ENCODE data around the gene PFN2. TPM values are rescaled to one million over a fixed set of nuclear protein-coding genes. Genes with fewer than 3 reads are reported as not detected.
"Not testable (repeated sequence)": the region's sequence is repeated elsewhere in the genome, so short reads cannot be mapped to it uniquely, and the experiment has no call there.

Gene PFN2
- total RNA-seq, 1 donor from 2014 or later: 3.4 TPM

GRCh38 chr3:149954812-149955211 is 15.9 kb downstream of the PFN2 start:
- Mint-ChIP-seq H3K9me3 (no peaks in the 10 kb centered on the region), H3K27ac (no peak overlapping the region), H3K36me3 (ENCODE audit: low read depth) (peaks cover 40% of the 10 kb centered on the region), H3K27me3 (no peaks in the 10 kb centered on the region), H3K4me3 (no peak overlapping the region), H3K4me1 (peaks cover 19% of the 10 kb centered on the region)
- ATAC-seq (ENCODE audit: low read depth) (no peak), DNase-seq (no peak)
- intact Hi-C loops (cut with micrococcal nuclease): no loop called here
- TF ChIP-seq CTCF (IDR thresholded peaks at IDR 0.05): no peak
- ChIA-PET CTCF (interaction anchor here (1.1 kb wide), 1 partner anchor 19 kb away, joined by 4 read pairs; no protein-coding TSS in a partner anchor), POLR2A (no interaction called here)

- Mint-ChIP-seq H3K36me3 (ENCODE audit: low read depth) (peaks cover 61% of the 10 kb centered on the region), H3K9me3 (no peaks in the 10 kb centered on the region), H3K27me3 (no peaks in the 10 kb centered on the region), H3K4me3 (no peak overlapping the region), H3K27ac (no peak overlapping the region), H3K4me1 (peaks cover 19% of the 10 kb centered on the region)
- DNase-seq (no peak), ATAC-seq (ENCODE audit: low read depth) (no peak)
- TF ChIP-seq CTCF (IDR thresholded peaks at IDR 0.05): no peak
- CTCF ChIA-PET: no interaction called here
- POLR2A ChIA-PET: no interaction called here
- intact Hi-C loops (cut with micrococcal nuclease): no loop called here
Observed at GRCh38 chr3:149949181-149949580, 21.5 kb downstream of the PFN2 start.

GRCh38 chr3:149947231-149947630 is 23.5 kb downstream of the PFN2 start:
- Mint-ChIP-seq H3K27ac (no peak overlapping the region), H3K36me3 (ENCODE audit: low read depth) (peaks cover 70% of the 10 kb centered on the region), H3K9me3 (peaks cover 3% of the 10 kb centered on the region), H3K4me3 (no peak overlapping the region), H3K4me1 (peaks cover 18% of the 10 kb centered on the region), H3K27me3 (no peaks in the 10 kb centered on the region)
- CTCF ChIA-PET: no interaction called here
- intact Hi-C loops (cut with micrococcal nuclease): no loop called here
- DNase-seq: no peak
- TF ChIP-seq CTCF (IDR thresholded peaks at IDR 0.05): no peak
- POLR2A ChIA-PET: no interaction called here
- no peak for ATAC-seq (ENCODE audit: low read depth)

GRCh38 chr3:149943966-149944365 is 26.7 kb downstream of the PFN2 start:
- POLR2A ChIA-PET; H3K4me3 Mint-ChIP-seq; H3K27ac Mint-ChIP-seq; H3K27me3 Mint-ChIP-seq; CTCF ChIA-PET; ATAC-seq (ENCODE audit: low read depth); DNase-seq; intact Hi-C loops (cut with micrococcal nuclease); H3K9me3 Mint-ChIP-seq: not testable (repeated sequence)
- Mint-ChIP-seq H3K4me1 (peaks cover 18% of the 10 kb centered on the region), H3K36me3 (ENCODE audit: low read depth) (peaks cover 67% of the 10 kb centered on the region)

- ATAC-seq (ENCODE audit: low read depth): no peak
- no peak for TF ChIP-seq CTCF (IDR thresholded peaks at IDR 0.05)
- no peak overlapping the region for H3K4me3 Mint-ChIP-seq
- H3K36me3 Mint-ChIP-seq (ENCODE audit: low read depth): peaks cover 68% of the 10 kb centered on the region
- ChIA-PET CTCF (no interaction called here), POLR2A (no interaction called here)
- intact Hi-C loops (cut with micrococcal nuclease): no loop called here
- H3K4me1 Mint-ChIP-seq: peaks cover 18% of the 10 kb centered on the region
- H3K27ac Mint-ChIP-seq: no peak overlapping the region
- peaks cover 5% of the 10 kb centered on the region for H3K9me3 Mint-ChIP-seq
- DNase-seq: no peak
- no peaks in the 10 kb centered on the region for H3K27me3 Mint-ChIP-seq
Observed at GRCh38 chr3:149942409-149942808, 28.3 kb downstream of the PFN2 start.

GRCh38 chr3:149941946-149942345 is 28.7 kb downstream of the PFN2 start:
- no peak for TF ChIP-seq CTCF (IDR thresholded peaks at IDR 0.05)
- Mint-ChIP-seq H3K36me3 (ENCODE audit: low read depth) (peaks cover 68% of the 10 kb centered on the region), H3K27ac (no peak overlapping the region), H3K27me3 (no peaks in the 10 kb centered on the region), H3K4me3 (no peak overlapping the region), H3K4me1 (peaks cover 18% of the 10 kb centered on the region), H3K9me3 (peaks cover 5% of the 10 kb centered on the region)
- no peak for DNase-seq
- CTCF ChIA-PET: no interaction called here
- intact Hi-C loops (cut with micrococcal nuclease): no loop called here
- POLR2A ChIA-PET: no interaction called here
- no peak for ATAC-seq (ENCODE audit: low read depth)
